Type B pancreatic cell (in vitro differentiated cells): ENCODE data around the gene LALBA. TPM values are rescaled to one million over a fixed set of nuclear protein-coding genes. Genes with fewer than 3 reads are reported as not detected.
"Not testable (repeated sequence)": the region's sequence is repeated elsewhere in the genome, so short reads cannot be mapped to it uniquely, and the experiment has no call there.

Source experiments
- DNase-seq: peaks from one replicate; pipeline ENCODE4 v3.0.0; 2021; ENCODE audit warnings: mixed read lengths; ENCODE audit not compliant: unreplicated experiment; ENCODE audit errors: extremely low spot score
- H3K27ac Mint-ChIP-seq: 2 replicates; pipeline ENCODE4 v1.8.0; 2021; ENCODE audit warnings: mild to moderate bottlenecking, mixed read lengths
- H3K27me3 Mint-ChIP-seq: 2 replicates; pipeline ENCODE4 v1.8.0; 2021; ENCODE audit warnings: mixed read lengths
- H3K36me3 Mint-ChIP-seq: 2 replicates; pipeline ENCODE4 v1.8.0; 2021; ENCODE audit warnings: mixed read lengths
- H3K4me1 Mint-ChIP-seq: one replicate; pipeline ENCODE4 v1.8.0; 2021; ENCODE audit warnings: mixed read lengths; ENCODE audit not compliant: unreplicated experiment
- H3K4me3 Mint-ChIP-seq: 2 replicates; pipeline ENCODE4 v1.8.0; 2021; ENCODE audit warnings: mild to moderate bottlenecking, mixed read lengths
- H3K9me3 Mint-ChIP-seq: 2 replicates; pipeline ENCODE4 v1.8.0; 2021; ENCODE audit warnings: mixed read lengths
- total RNA-seq: library from RNA; stranded (reverse); gene quantifications from 2 replicates; pipeline ENCODE4 v1.2.1, GENCODE V29; 2021; ENCODE audit warnings: low replicate concordance
- TF ChIP-seq, protein P1 (sequence below): fragments of 200-600 bp; sonication (generic); conservative IDR thresholded peaks from 2 replicates; pipeline ENCODE4 v1.5.0; 2021; ENCODE audit warnings: antibody characterized with exemption, mild to moderate bottlenecking

The LALBA gene
- total RNA-seq, 1 donor from 2014 or later: not detected

- no peak for DNase-seq
- Mint-ChIP-seq H3K27me3 (peaks cover 8% of the 10 kb centered on the region), H3K4me1 (no peaks in the 10 kb centered on the region), H3K36me3 (no peaks in the 10 kb centered on the region), H3K9me3 (no peaks in the 10 kb centered on the region), H3K4me3 (no peak within 1 kb of the TSS), H3K27ac (no peak within 1 kb of the TSS)
- TF ChIP-seq, protein P1, sequence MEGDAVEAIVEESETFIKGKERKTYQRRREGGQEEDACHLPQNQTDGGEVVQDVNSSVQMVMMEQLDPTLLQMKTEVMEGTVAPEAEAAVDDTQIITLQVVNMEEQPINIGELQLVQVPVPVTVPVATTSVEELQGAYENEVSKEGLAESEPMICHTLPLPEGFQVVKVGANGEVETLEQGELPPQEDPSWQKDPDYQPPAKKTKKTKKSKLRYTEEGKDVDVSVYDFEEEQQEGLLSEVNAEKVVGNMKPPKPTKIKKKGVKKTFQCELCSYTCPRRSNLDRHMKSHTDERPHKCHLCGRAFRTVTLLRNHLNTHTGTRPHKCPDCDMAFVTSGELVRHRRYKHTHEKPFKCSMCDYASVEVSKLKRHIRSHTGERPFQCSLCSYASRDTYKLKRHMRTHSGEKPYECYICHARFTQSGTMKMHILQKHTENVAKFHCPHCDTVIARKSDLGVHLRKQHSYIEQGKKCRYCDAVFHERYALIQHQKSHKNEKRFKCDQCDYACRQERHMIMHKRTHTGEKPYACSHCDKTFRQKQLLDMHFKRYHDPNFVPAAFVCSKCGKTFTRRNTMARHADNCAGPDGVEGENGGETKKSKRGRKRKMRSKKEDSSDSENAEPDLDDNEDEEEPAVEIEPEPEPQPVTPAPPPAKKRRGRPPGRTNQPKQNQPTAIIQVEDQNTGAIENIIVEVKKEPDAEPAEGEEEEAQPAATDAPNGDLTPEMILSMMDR: no peak
Measured at GRCh38 chr12:48525332-48525731, 44.5 kb downstream of the LALBA start, which contains the start of gene OR8S1. Gene OR8S1 (plus strand): TSS chr12:48525632. CDS start chr12:48525632, 0 bp downstream.

DNA sequence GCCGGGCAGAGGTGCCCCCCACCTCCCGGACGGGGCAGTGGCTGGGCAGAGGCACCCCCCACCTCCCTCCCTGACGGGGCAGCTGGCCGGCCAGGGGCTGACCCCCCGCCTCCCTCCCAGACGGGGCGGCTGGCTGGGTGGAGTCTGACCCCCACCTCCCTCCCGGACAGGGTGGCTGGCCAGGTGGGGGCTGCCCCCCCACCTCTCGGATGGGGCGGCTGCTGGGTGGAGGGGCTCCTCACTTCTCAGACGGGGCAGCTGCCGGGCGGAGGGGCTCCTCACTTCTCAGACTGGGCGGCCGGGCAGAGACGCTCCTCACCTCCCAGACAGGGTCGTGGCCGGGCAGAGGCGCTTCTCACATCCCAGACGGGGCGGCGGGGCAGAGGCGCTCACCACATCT is 49.5 kb downstream of the LALBA start:
- not testable (repeated sequence) for H3K4me1 Mint-ChIP-seq, H3K9me3 Mint-ChIP-seq, H3K4me3 Mint-ChIP-seq, H3K27me3 Mint-ChIP-seq, DNase-seq, H3K27ac Mint-ChIP-seq, H3K36me3 Mint-ChIP-seq

Other genes with a start within 250 kb of the LALBA start
- 9.5 and 19.4 TPM in 2 replicates for gene ZNF641, start 219.1 kb downstream of the LALBA start, total RNA-seq
- not detected in 2 replicates for gene ANP32D, start 97.5 kb downstream of the LALBA start, total RNA-seq
- not detected in 2 replicates for gene C12orf54, start 87.5 kb downstream of the LALBA start, total RNA-seq
- gene OR8S1, start 44.4 kb downstream of the LALBA start, total RNA-seq: not detected in 2 replicates
- gene KANSL2, start 112.2 kb upstream of the LALBA start, total RNA-seq: 42.0 and 47.0 TPM in 2 replicates
- 39.2 and 46.9 TPM in 2 replicates for gene CCNT1, start 146.7 kb upstream of the LALBA start, total RNA-seq
- 40.5 and 54.4 TPM in 2 replicates for gene ADCY6, start 219.0 kb upstream of the LALBA start, total RNA-seq
- gene CACNB3, start 248.4 kb upstream of the LALBA start, total RNA-seq: 56.3 and 57.0 TPM in 2 replicates